Sigmoid colon (tissue), 7 donors: ENCODE measurements around the gene CCKAR. TPM values are rescaled to one million over a fixed set of nuclear protein-coding genes. Genes with fewer than 3 reads are reported as not detected.

Source experiments
- DNase-seq: peaks from one replicate; pipeline ENCODE4 v3.0.0-alpha.2; 2019
- H3K27ac ChIP-seq, 4 donors: fragments of 200-600 bp; sonication (generic); one replicate each; pipeline ENCODE4 v1.5.1; 2016 to 2019; ENCODE audit warnings: mild to moderate bottlenecking in 1 of 4
- H3K27me3 ChIP-seq, 3 donors: fragments of 200-600 bp; sonication (generic); one replicate each; pipeline ENCODE4 v1.5.1; 2019; ENCODE audit warnings: mild to moderate bottlenecking in 1 of 3
- H3K36me3 ChIP-seq, 4 donors: fragments of 200-600 bp; sonication (generic); one replicate each; pipeline ENCODE4 v1.5.1; 2016 to 2019
- H3K4me1 ChIP-seq, 4 donors: fragments of 200-600 bp; sonication (generic); one replicate each; pipeline ENCODE4 v1.5.1; 2017 to 2019
- H3K4me3 ChIP-seq, 4 donors: fragments of 200-600 bp; sonication (generic); one replicate each; pipeline ENCODE4 v1.5.1; 2017 to 2019; ENCODE audit warnings: mild to moderate bottlenecking in 2 of 4, moderate library complexity in 1 of 4
- H3K9me3 ChIP-seq, 4 donors: fragments of 200-600 bp in 3 of 4; sonication (generic) in 3 of 4; one replicate each; pipeline versions ENCODE4 v1.5.1 to v1.6.1; 2013 to 2019
- EP300 ChIP-seq, 4 donors: sonication (generic); formaldehyde crosslinking; IDR thresholded peaks; one replicate each; pipeline ENCODE4 v1.6.1; 2017; ENCODE audit warnings: antibody characterized with exemption in 4 of 4
- POLR2A ChIP-seq, 2 donors: fragments of 450-650 bp; IDR thresholded peaks; one replicate each; pipeline ENCODE4 v1.6.1; 2016; ENCODE audit warnings: antibody characterized with exemption in 2 of 2, mild to moderate bottlenecking in 2 of 2, moderate library complexity in 2 of 2
- POLR2AphosphoS5 ChIP-seq, 4 donors: sonication (generic); formaldehyde crosslinking; IDR thresholded peaks; one replicate each; pipeline ENCODE4 v1.6.1; 2017; ENCODE audit warnings: antibody characterized with exemption in 4 of 4
- WGBS, 2 donors: extraction: QIAGEN DNeasy Blood & Tissue Kit; methylation state at CpG; one replicate each; pipeline ENCODE4 v1.1.7; 2013; 5-methylcytosine and 5-hydroxymethylcytosine counted together
- intact Hi-C: fragments of 100-400 bp; cut with DNase I; formaldehyde crosslinking; loops from one replicate; pipeline ENCODE4 v1.15.1; 2023
- polyA plus RNA-seq, 3 donors: library from polyadenylated mRNA; stranded (reverse); fragments of 200-250 nt; gene quantifications; one replicate each; pipeline ENCODE4 v1.2.3, GENCODE V29; 2013
- total RNA-seq, 4 donors: library from RNA; depleted of rRNA; stranded (reverse); fragments of >200 nt; gene quantifications; one replicate each; pipeline ENCODE4 v1.1.0, GENCODE V29; 2016
- TF ChIP-seq, protein P1 (sequence below), 4 experiments: fragments of 450-650 bp in 3 of 4; fragments of 200-600 bp in 1 of 4; IDR thresholded peaks; one replicate each; pipeline ENCODE4 v1.5.1; 2016 to 2019; ENCODE audit warnings: antibody characterized with exemption in 4 of 4, mild to moderate bottlenecking in 3 of 4, moderate library complexity in 2 of 4
- donor health status: healthy with polysubstance abuse.
- donor health status: Bipolar disorder and iron deficiency.
- donor health status: healthy.

Gene CCKAR
- total and polyA plus RNA-seq, 7 donors = 0.60 TPM; not detected in 6

DNA sequence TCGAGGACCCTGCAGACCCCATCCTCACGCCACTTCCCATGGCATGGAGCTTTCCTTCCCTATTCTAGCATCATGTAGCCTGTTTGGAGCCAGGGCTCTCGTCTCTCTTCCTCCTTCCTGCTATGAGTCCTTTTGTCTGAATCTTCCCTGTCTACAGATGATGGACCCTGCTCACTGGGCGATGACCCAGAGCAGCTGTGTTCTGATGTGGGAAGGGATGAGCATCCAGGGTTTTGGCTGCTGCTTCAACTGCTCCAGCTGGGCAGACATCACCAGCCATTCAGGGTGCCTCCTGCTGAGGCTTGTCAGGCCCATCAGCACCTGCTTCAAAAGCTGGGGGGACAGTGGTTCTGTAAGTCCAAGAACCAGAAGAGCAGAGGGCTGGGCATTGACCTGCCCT lies 3.2 kb upstream of the CCKAR start:
- 80 to 86% methylated on average over 4 of the region's 4 CpGs for WGBS, 2 donors
- Histone ChIP-seq H3K27ac (no peak overlapping the region), H3K27me3 (no peaks in the 10 kb centered on the region), H3K4me1 (no peaks in the 10 kb centered on the region), H3K4me3 (no peak overlapping the region), H3K9me3 (no peaks in the 10 kb centered on the region), H3K36me3 (no peaks in the 10 kb centered on the region)
- no peak for DNase-seq
- no peak for TF ChIP-seq EP300 (IDR thresholded peaks at IDR 0.05)
- TF ChIP-seq POLR2A (IDR thresholded peaks at IDR 0.05) = no peak
- TF ChIP-seq, protein P1, sequence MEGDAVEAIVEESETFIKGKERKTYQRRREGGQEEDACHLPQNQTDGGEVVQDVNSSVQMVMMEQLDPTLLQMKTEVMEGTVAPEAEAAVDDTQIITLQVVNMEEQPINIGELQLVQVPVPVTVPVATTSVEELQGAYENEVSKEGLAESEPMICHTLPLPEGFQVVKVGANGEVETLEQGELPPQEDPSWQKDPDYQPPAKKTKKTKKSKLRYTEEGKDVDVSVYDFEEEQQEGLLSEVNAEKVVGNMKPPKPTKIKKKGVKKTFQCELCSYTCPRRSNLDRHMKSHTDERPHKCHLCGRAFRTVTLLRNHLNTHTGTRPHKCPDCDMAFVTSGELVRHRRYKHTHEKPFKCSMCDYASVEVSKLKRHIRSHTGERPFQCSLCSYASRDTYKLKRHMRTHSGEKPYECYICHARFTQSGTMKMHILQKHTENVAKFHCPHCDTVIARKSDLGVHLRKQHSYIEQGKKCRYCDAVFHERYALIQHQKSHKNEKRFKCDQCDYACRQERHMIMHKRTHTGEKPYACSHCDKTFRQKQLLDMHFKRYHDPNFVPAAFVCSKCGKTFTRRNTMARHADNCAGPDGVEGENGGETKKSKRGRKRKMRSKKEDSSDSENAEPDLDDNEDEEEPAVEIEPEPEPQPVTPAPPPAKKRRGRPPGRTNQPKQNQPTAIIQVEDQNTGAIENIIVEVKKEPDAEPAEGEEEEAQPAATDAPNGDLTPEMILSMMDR (IDR thresholded peaks at IDR 0.05) = no peak
- TF ChIP-seq POLR2AphosphoS5 (IDR thresholded peaks at IDR 0.05) = no peak
- intact Hi-C loops = no loop called here

DNA sequence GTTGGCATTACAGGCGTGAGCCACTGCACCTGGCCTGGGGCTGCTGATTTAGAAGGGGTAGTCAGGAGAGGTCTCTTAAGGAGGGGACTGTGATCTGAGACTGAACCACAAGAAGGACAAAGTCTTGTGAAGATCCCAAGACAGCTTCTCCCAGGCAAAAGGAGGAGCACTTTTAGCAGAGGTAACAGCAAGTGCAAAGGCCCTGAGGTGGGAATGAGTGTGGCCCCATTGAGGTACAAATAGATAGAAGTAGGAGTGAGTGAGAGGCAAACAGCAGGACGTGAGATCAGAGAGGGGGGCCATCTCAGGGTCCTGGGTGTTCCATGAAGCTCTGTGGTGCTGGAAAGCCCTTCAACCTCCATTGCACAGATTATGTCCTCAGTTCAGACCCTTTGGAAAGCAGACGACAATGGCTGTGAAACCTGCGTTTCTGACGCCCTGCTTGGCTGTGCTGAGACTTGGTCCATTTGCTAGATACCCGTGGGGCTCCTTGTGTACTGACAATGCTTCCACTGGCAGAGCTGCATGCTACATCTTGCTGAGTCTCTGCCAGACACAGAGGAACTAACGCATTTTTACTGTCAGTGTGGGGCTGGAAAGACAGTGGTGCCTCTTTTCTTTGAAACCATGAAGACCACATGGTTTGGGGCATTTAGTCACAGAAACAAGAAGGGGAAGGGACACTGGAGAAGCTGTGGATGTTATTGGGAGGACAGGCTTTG lies 1.3 kb upstream of the CCKAR start:
- intact Hi-C loops = no loop called here
- TF ChIP-seq, protein P1 (IDR thresholded peaks at IDR 0.05) = no peak
- no peak for TF ChIP-seq EP300 (IDR thresholded peaks at IDR 0.05)
- TF ChIP-seq POLR2A (IDR thresholded peaks at IDR 0.05) = no peak
- TF ChIP-seq POLR2AphosphoS5 (IDR thresholded peaks at IDR 0.05) = no peak
- Histone ChIP-seq H3K4me1 (no peaks in the 10 kb centered on the region), H3K27ac (no peak overlapping the region), H3K9me3 (no peaks in the 10 kb centered on the region), H3K27me3 (no peaks in the 10 kb centered on the region), H3K36me3 (no peaks in the 10 kb centered on the region), H3K4me3 (no peak overlapping the region)
- DNase-seq = no peak
- WGBS, 2 donors = 81 to 87% methylated on average over 7 of the region's 7 CpGs

DNA sequence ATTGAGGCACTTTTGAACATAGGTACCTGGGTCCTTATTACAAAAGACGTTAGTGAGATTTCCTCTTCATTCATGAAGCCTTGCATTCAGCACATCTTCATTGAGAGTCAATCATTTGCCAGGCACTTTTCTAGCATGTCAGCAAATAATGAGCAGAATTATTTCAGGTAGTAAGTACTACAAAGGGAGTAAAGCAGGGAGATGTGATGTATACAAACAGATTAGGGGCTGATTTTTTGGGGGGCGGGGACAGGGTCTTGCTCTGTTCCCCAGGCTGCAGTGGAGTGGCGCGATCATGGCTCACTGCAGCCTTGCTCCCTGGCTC lies 638 bp upstream of the CCKAR start:
- H3K27me3 ChIP-seq = no peaks in the 10 kb centered on the region
- 74 to 88% methylated on average over 4 of the region's 4 CpGs for WGBS, 2 donors
- H3K36me3 ChIP-seq = no peaks in the 10 kb centered on the region
- DNase-seq = no peak
- H3K4me1 ChIP-seq = peaks cover 0 to 6% (median 0%) of the 10 kb centered on the region in 4 donors
- no peak overlapping the region for H3K4me3 ChIP-seq
- TF ChIP-seq, protein P1 (IDR thresholded peaks at IDR 0.05) = no peak
- TF ChIP-seq EP300 (IDR thresholded peaks at IDR 0.05) = no peak
- TF ChIP-seq POLR2AphosphoS5 (IDR thresholded peaks at IDR 0.05) = no peak
- TF ChIP-seq POLR2A (IDR thresholded peaks at IDR 0.05) = no peak
- intact Hi-C loops = no loop called here
- H3K9me3 ChIP-seq = no peaks in the 10 kb centered on the region
- H3K27ac ChIP-seq = no peak overlapping the region

DNA sequence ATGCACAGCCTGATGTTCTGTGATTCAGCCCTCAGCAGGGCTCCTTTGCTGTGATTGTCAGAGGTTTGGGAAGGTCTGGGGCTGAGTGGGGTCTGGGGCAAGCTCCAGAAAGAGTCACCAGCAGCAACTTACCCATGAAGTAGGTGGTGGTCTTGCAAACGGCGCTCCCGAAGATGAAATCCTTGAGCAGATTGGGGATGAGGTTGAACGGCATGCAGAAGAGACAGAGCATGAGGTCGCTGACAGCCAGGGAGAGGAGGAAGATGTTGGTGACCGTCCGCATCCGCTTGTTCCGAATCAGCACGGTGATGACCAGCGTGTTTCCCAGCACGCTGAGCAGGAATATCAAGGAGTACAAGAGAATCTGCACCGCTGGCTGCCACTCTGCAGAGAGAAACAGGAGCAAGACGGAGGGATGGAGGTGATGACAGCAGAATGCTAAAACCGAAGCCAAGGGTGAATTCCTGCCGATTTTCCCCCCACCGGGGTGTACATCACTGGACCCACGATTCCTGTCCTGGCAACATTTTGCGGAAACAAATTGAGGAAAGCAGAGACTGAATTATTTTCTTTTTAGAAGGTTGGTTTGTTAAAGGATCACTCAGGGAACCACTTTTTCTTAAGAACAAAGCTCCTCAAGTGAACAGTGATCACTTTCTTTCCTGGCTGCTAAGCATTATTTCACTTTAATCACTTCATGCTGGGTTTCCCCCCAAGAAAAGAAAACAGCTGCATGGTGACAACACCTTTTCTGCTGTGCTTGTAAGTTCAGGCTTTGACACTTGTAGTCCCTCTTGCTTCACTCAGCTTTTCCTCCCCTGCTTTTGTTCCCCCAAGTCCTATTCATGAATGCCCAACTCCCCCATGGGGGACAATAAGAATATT lies 941 bp downstream of the CCKAR start:
- no peak for TF ChIP-seq POLR2AphosphoS5 (IDR thresholded peaks at IDR 0.05)
- no peak for TF ChIP-seq EP300 (IDR thresholded peaks at IDR 0.05)
- TF ChIP-seq POLR2A (IDR thresholded peaks at IDR 0.05) = no peak
- TF ChIP-seq, protein P1 (IDR thresholded peaks at IDR 0.05) = no peak
- Histone ChIP-seq H3K4me1 (peaks cover 0 to 20% (median 2%) of the 10 kb centered on the region in 4 donors), H3K9me3 (no peaks in the 10 kb centered on the region), H3K36me3 (no peaks in the 10 kb centered on the region), H3K27me3 (no peaks in the 10 kb centered on the region), H3K27ac (no peak overlapping the region), H3K4me3 (no peak overlapping the region)
- intact Hi-C loops = no loop called here
- 91 to 93% methylated on average over 19 of the region's 19 CpGs for WGBS, 2 donors
- no peak for DNase-seq
